HL-60 (cell line): ENCODE measurements around the gene TENM3.

Experiments used
- DNase-seq, 2 experiments: peaks; one replicate each; pipeline ENCODE4 v3.0.0-alpha.2; 2010 to 2020; ENCODE audit warnings: low read depth in 1 of 2, low spot score in 1 of 2
- H3K27ac ChIP-seq: fragments of 250-450 bp; sonication (Bioruptor Pico); replicated peaks from 2 replicates; pipeline ENCODE4 v1.5.1; 2020; ENCODE audit warnings: mild to moderate bottlenecking, moderate library complexity
- H3K27me3 ChIP-seq: fragments of 250-450 bp; sonication (Bioruptor Pico); 2 replicates; pipeline ENCODE4 v1.5.1; 2021; ENCODE audit warnings: mild to moderate bottlenecking, moderate library complexity; ENCODE audit not compliant: insufficient read depth, poor library complexity, severe bottlenecking
- H3K4me3 ChIP-seq: replicated peaks from 2 replicates; pipeline ENCODE4 v1.5.1; 2011; ENCODE audit warnings: mild to moderate bottlenecking, control low read depth, low read length; ENCODE audit not compliant: insufficient read depth
- GABPA ChIP-seq: IDR thresholded peaks from 2 replicates; pipeline ENCODE4 v1.6.1; 2012; ENCODE audit warnings: low read depth
- POLR2AphosphoS5 ChIP-seq: IDR thresholded peaks from 2 replicates; pipeline ENCODE4 v1.6.1; 2012; ENCODE audit warnings: low read depth
- REST ChIP-seq: IDR thresholded peaks from 2 replicates; pipeline ENCODE4 v1.6.1; 2012; ENCODE audit warnings: low read depth; ENCODE audit not compliant: insufficient replicate concordance
- SPI1 ChIP-seq: IDR thresholded peaks from 2 replicates; pipeline ENCODE4 v1.6.1; 2012; ENCODE audit warnings: low read depth, mild to moderate bottlenecking, borderline replicate concordance
- TF ChIP-seq, protein P1 (sequence below): IDR thresholded peaks from one replicate; pipeline ENCODE4 v1.5.1; 2011; ENCODE audit warnings: low read length, control low read depth, inconsistent platforms; ENCODE audit not compliant: insufficient read depth

Gene TENM3

DNA sequence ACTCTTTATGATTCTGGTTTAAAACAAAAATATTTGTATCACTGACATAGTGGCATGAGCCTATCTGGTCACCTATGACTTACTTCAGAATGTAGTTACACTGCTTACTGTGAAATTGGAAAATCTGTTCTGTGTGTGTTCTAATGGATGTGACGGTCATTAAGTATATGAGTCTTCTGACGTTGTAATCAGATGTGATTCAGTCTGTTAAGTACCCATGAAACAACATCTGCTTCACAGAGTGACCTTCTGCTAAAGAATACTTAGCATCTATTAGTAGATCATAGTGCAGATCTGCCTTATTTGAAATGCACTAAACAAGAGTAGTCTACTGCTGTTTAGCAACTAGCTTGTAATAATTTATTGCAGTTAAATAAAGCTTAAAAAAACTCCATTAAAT lies 356.9 kb downstream of the TENM3 start:
- H3K27me3 ChIP-seq = no peaks in the 10 kb centered on the region
- H3K27ac ChIP-seq = no peak overlapping the region
- no peak for DNase-seq
- TF ChIP-seq GABPA = no peak
- TF ChIP-seq POLR2AphosphoS5 = no peak
- TF ChIP-seq REST = no peak
- TF ChIP-seq, protein P1, sequence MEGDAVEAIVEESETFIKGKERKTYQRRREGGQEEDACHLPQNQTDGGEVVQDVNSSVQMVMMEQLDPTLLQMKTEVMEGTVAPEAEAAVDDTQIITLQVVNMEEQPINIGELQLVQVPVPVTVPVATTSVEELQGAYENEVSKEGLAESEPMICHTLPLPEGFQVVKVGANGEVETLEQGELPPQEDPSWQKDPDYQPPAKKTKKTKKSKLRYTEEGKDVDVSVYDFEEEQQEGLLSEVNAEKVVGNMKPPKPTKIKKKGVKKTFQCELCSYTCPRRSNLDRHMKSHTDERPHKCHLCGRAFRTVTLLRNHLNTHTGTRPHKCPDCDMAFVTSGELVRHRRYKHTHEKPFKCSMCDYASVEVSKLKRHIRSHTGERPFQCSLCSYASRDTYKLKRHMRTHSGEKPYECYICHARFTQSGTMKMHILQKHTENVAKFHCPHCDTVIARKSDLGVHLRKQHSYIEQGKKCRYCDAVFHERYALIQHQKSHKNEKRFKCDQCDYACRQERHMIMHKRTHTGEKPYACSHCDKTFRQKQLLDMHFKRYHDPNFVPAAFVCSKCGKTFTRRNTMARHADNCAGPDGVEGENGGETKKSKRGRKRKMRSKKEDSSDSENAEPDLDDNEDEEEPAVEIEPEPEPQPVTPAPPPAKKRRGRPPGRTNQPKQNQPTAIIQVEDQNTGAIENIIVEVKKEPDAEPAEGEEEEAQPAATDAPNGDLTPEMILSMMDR = no peak
- no peak for TF ChIP-seq SPI1
- H3K4me3 ChIP-seq = no peak overlapping the region

GRCh38 chr4:182600856-182601255 lies 357.7 kb downstream of the TENM3 start:
- no peak overlapping the region for H3K27ac ChIP-seq
- TF ChIP-seq POLR2AphosphoS5 (no peak), GABPA (no peak), REST (no peak), SPI1 (no peak)
- TF ChIP-seq, protein P1 = no peak
- H3K27me3 ChIP-seq = no peaks in the 10 kb centered on the region
- H3K4me3 ChIP-seq = no peak overlapping the region
- no peak for DNase-seq

DNA sequence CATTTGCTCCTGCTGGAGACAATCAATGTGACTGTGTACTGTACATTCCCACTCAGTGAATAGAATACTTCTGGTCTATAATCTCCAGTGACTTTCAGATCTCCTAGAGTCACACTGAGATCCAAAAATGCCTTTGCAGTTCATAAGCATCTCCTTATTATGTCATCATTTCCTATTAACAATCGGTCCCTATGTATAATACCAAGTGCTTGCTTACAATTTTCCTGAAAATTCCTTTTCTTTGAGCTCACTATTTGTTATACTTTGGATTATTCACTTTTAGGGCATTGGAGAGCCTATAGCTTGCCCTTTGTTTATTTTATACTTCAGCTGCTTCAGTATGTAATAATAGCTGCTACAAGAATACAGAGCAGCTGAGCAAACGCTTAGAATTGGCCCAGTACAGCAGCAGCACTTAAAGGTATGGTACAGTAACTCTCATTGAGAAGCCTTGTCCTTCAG lies 361.0 kb downstream of the TENM3 start:
- TF ChIP-seq SPI1 (no peak), POLR2AphosphoS5 (no peak), GABPA (no peak), REST (no peak)
- TF ChIP-seq, protein P1 = no peak
- no peak for DNase-seq
- no peaks in the 10 kb centered on the region for H3K27me3 ChIP-seq
- H3K27ac ChIP-seq = no peak overlapping the region
- no peak overlapping the region for H3K4me3 ChIP-seq
